HG02943 (cell line): ENCODE data around the gene NGF.

ENCODE experiments used
- ATAC-seq: cut with Tn5 transposase; IDR thresholded peaks from one replicate; pipeline ENCODE4 v1.9.1; 2021; ENCODE audit warnings: mild to moderate bottlenecking, low read depth, moderate library complexity; ENCODE audit not compliant: unreplicated experiment

Gene NGF

GRCh38 chr1:115284209-115284608 is 53.8 kb downstream of the NGF start:
- no peak for ATAC-seq

DNA sequence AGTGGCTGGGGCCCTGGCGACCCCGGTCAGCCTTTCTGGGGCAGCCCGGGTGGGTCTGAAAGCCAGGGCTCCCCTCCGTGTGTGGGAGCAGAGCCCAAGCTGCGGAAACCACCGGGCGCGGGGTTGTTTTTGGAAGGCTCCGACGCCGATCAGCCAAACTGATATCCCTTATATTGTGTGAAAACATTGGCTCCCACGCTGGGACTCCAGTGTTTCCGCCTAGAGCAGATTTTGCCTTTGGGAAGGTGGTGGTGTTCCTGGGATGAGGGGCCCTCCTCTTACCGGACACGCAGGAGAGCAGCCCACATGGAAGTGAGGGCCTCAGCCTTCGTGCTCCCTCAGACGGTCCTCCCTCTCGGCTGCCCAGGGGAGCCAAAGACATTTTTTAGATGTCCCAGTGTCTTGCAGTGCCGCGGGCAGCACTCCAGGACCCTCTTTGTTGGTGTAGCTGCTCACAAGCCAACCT is 54.3 kb downstream of the NGF start:
- no peak for ATAC-seq

DNA sequence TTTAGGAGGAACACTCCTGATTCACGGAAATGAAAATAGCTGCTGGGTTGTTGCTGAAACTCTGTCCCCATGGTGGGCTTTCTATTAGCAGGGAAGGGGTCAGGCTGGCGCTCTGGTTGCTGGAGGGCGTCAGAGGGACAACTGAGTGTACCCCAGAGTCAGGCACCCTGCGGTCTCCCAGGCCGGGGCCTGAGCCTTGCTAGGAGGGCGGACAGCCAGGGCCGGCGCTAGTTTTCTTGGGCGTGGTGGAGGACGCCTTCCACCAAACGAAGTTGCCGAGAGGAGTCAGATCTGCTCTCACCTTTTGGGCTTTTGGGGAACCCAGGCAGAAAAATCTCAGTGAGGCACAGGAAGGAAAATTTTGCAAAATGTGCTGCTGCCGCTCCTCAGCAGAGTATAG is 54.8 kb downstream of the NGF start:
- no peak for ATAC-seq

- ATAC-seq, result no peak
These were observed 55.2 kb downstream of the NGF start for GRCh38 chr1:115282807-115283208.

GRCh38 chr1:115281143-115281542 is 56.9 kb downstream of the NGF start:
- ATAC-seq, result no peak

- ATAC-seq, result no peak
These were observed 58.0 kb downstream of the NGF start for GRCh38 chr1:115280064-115280463.

DNA sequence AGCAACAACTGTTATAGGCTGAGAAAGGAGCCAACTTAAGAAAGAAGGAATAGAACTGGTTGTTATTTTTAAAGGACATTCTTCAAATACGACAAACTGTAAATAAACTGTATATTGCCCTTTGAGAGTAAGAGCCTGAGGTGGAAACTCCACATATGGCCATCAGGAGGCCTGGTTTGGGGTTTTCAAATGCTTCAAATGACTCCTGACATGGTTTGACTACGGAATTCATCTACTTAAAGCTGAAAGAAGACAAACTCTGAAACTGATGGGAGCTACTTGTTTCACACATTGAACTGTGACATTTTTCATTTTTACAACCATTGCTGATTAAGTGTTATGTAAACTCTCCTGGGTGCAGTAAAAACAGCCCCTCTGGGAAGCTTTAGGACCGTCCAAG is 59.8 kb downstream of the NGF start:
- ATAC-seq, result no peak

GRCh38 chr1:115277276-115277675 is 60.8 kb downstream of the NGF start:
- no peak for ATAC-seq

DNA sequence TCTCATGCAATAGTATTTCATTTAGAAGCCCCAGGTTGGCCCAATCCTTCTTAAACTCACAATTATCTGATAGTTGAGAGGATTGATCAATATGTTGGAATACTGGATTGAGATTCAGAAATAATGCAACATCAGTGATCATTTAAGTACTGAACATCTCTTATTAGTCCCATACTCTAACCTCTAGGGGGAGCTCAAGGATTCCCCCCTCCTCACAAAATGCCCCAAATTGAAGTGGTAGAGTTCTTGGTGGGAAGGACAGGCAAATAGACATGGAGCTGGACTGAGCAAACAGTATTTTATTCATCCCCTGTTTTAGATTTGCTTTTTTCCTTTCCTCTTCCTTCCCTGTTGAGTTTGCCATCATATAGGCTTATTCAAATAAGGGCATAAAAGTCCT is 62.8 kb downstream of the NGF start:
- no peak for ATAC-seq

DNA sequence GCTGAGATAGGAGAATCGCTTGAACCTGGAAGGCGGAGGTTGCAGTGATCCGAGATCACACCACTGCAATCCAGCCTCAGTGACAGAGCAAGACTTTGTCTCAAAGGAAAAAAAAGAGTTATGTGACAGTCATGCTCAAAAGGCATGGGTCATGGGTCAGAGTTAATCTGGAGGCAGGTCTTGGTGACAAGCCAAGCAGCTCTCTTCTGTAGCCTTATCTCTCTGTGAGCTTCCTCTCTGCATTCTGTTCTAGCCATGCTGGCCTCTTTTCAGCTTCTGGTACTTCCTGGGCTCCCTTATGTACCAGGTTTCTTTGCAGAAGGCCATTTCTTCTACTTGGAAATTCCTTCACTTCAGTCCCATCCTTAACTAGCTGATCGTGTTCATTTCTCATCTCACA is 63.6 kb downstream of the NGF start:
- no peak for ATAC-seq

- ATAC-seq, result no peak
These were observed 71.2 kb downstream of the NGF start for GRCh38 chr1:115266729-115267421.

- no peak for ATAC-seq
These were observed 73.0 kb downstream of the NGF start for GRCh38 chr1:115265099-115265498.

- no peak for ATAC-seq
These were observed 75.2 kb downstream of the NGF start for GRCh38 chr1:115262886-115263285.

- ATAC-seq, result no peak
These were observed 76.6 kb downstream of the NGF start for GRCh38 chr1:115261496-115261895.

GRCh38 chr1:115258302-115258866 is 79.7 kb downstream of the NGF start:
- ATAC-seq, result no peak

GRCh38 chr1:115257591-115257990 is 80.5 kb downstream of the NGF start:
- ATAC-seq, result no peak

DNA sequence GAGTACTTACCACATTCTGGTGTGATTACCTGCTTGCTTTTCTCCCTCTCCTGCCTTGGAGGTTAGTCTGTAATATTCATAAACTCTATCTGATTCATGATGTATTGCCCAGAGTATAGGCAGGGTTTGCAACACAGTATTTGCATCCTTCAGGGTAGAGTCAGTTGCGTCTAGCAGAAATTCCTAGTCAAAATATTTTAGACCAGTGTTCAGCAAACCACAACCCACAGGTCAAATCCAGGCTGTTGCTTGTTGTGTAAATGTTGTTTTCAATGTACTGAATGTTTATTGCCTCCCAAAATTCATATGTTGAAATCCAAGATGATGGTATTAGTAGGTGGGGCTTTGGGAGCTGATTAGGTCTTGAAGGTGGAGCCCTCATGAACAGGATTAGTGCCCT is 82.9 kb downstream of the NGF start:
- ATAC-seq, result no peak

DNA sequence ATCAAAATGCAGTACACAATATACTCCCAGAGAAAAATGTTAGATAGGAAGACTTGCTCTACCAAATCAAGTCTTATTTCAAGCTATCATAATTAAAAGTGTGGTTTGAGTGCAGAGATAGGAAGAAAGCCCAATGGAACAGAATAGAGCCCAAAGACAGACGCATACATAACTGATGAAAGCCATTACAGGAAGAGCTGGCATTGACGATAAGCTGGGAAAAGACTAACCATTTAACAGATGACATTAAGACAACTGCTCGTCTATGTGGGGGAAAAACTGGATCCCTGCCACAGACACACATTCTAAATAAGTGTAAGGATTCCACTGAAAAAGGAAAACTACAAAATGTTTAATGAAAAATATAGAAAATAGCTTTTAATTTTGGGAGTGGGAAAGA is 85.5 kb downstream of the NGF start:
- no peak for ATAC-seq

GRCh38 chr1:115251856-115252255 is 86.2 kb downstream of the NGF start:
- no peak for ATAC-seq

GRCh38 chr1:115251340-115251748 is 86.7 kb downstream of the NGF start:
- ATAC-seq, result no peak

DNA sequence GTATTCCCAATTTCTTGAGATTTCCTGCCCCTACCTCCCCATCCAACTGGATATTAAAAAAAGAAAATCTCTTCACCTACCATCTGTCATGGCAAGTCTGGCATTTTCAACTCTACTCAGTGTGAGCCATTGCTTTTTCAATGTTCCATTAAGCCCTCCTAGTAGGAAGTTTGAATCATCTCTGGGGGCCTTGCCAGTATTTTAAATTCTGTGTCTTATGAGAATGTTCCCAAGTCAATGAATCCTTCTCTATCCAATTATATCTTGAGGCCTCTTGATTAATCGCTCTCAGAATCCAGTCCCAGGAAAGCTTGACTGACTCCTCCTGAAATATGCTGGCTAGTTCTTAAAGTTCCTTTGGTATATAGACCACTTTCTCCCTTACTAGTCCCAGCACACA is 91.5 kb downstream of the NGF start:
- ATAC-seq, result no peak

- ATAC-seq, result no peak
These were observed 92.8 kb downstream of the NGF start for GRCh38 chr1:115245227-115245626.
